Measurements from ENCODE around the gene LHB. TPM values are rescaled to one million over a fixed set of nuclear protein-coding genes. Genes with fewer than 3 reads are reported as not detected.
A peak's percentile ranks its signal among the peaks of the same experiment; 100 is the strongest.
"Not testable (repeated sequence)": the region's sequence is repeated elsewhere in the genome, so short reads cannot be mapped to it uniquely, and the experiment has no call there.

Gene LHB
- total RNA-seq, 1 experiment from 2014 or later = 1.6 TPM

DNA sequence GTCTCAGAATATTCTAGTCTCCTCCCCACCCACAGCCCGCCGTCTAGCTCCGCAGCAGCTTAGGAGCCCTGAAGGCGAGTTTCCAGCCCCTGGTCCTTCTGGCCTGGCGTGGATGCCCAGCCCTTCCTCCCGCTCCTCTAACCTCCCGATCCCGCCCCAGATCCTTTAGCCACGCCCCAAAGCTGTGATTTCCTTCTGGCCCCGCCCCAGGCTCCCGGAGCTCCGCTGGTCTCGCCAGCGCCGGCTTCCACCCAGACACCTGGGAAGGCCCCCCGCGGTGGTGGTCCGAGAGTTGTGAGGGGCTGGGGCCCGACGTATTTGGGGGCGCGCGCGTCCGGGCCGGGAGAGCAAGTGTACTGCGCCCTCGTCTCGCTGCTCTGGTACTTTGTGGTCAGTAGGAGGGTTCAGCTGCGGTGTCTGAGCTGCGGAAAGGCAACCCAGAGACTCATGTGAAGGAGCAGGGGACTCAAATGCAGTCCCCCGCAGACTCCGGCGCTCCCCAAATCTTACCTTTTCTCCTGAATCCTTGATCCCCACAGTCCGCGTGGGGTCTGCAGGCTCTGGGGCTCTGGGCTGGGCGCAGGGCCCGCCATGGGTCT is 40.8 kb upstream of the LHB start, which contains the start of gene CGB7:
Gene CGB7 (minus strand): TSS at position 114 of the 599 bp plus-strand sequence. CDS start 2,374 bp downstream, outside the sequence.
- H3K27me3 ChIP-seq (ENCODE audit: insufficient read depth, low read depth) = no peaks in the 10 kb centered on the region
- peak within 1 kb of the TSS; percentile 94 for H2AFZ ChIP-seq
- no peaks in the 10 kb centered on the region for H4K20me1 ChIP-seq (ENCODE audit: insufficient read depth)
- BruUV-seq (replicated peaks) = no TSS peak
- TF ChIP-seq, protein P1, sequence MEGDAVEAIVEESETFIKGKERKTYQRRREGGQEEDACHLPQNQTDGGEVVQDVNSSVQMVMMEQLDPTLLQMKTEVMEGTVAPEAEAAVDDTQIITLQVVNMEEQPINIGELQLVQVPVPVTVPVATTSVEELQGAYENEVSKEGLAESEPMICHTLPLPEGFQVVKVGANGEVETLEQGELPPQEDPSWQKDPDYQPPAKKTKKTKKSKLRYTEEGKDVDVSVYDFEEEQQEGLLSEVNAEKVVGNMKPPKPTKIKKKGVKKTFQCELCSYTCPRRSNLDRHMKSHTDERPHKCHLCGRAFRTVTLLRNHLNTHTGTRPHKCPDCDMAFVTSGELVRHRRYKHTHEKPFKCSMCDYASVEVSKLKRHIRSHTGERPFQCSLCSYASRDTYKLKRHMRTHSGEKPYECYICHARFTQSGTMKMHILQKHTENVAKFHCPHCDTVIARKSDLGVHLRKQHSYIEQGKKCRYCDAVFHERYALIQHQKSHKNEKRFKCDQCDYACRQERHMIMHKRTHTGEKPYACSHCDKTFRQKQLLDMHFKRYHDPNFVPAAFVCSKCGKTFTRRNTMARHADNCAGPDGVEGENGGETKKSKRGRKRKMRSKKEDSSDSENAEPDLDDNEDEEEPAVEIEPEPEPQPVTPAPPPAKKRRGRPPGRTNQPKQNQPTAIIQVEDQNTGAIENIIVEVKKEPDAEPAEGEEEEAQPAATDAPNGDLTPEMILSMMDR (conservative IDR thresholded peaks at IDR 0.05) = no peak
- no peak for TF ChIP-seq EZH2 (IDR thresholded peaks at IDR 0.05; ENCODE audit: low read depth)
- peaks cover 18% of the 10 kb centered on the region for H3F3A ChIP-seq (ENCODE audit: insufficient read depth, low read depth)
- H3K4me1 ChIP-seq (replicated peaks; ENCODE audit: insufficient read depth) = 0 out of 2 replicates have a peak, but pooled peaks cover 10% of the 10 kb centered on the region
- ChIA-PET CTCF (interaction anchor here (1.0 kb wide), 1 partner anchor 65 kb away, joined by 3 read pairs; the partner anchor contains the start of gene GYS1), POLR2A (ENCODE audit: unreplicated experiment) (interaction anchor here (0.6 to 0.7 kb wide), 3 partner anchors 64 to 948 kb away, joined by 3 to 4 read pairs (median 3); partner anchors contain the start of gene GYS1)
- peak within 1 kb of the TSS; percentile 63 for H3K4me3 ChIP-seq
- DNase-seq = peak in 1 of 2 experiments; percentile 81
- intact Hi-C loops (cut with micrococcal nuclease; ENCODE audit: unreplicated experiment) = loop anchor here (5.0 kb wide), 1 partner anchor 40 kb away; the partner anchor contains the start of gene LHB
- H3K4me2 ChIP-seq = peak within 1 kb of the TSS; percentile 94
- no peaks in the 10 kb centered on the region for H3K36me3 ChIP-seq (ENCODE audit: low read depth)
- H3K79me2 ChIP-seq (ENCODE audit: low read depth) = no peaks in the 10 kb centered on the region
- H3K27ac ChIP-seq = no peak within 1 kb of the TSS
- H3K9me3 ChIP-seq (ENCODE audit: insufficient read depth, low read depth) = no peaks in the 10 kb centered on the region
- H3K9me2 ChIP-seq (ENCODE audit: insufficient read depth) = no peaks in the 10 kb centered on the region

DNA sequence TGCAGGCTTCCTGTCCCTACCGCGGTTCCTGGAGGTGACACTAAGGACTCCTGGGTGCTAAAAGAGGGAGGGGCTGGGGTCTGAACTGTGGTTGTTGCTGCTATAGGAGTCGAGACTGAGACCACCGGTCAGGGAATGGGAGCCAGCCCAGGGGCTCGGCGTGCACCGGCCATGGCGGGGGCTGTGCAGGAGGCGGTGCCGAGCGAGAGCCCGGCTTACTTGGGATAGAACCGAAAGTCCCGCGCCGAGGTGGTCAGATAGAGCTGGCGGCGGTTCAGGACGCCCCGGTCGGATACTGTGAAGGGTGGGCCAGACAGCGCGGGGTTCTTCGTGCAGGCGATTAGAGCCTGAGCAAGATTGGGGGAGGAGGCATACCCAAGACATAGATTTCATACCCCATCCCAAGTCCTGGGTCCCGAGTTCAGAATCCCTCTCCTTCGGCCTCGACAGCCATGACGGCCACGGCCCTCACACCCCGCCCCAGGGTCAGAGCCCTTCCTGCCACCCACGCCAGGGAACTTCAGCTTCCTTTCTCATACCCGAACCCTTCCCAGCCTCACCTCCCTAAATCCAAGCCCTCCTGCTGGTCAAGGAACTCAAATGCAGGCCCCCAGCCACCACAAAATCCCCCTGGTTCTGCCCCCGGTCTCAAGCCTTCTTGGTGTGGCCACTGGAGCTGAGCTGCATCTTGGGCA is 40.2 kb upstream of the LHB start:
- ChIA-PET POLR2A (ENCODE audit: unreplicated experiment) (interaction anchor here (0.6 to 0.7 kb wide), 2 partner anchors 64 to 897 kb away, joined by 3 read pairs; partner anchors contain the start of gene GYS1), CTCF (interaction anchor here (1.0 kb wide), 1 partner anchor 64 kb away, joined by 3 read pairs; the partner anchor contains the start of gene GYS1)
- TSS peak; percentile 32 for BruUV-seq (replicated peaks)
- not testable (repeated sequence) for H3K9me2 ChIP-seq (ENCODE audit: insufficient read depth); DNase-seq; H2AFZ ChIP-seq; H3K79me2 ChIP-seq (ENCODE audit: low read depth); H3K27ac ChIP-seq; H4K20me1 ChIP-seq (ENCODE audit: insufficient read depth); H3K27me3 ChIP-seq (ENCODE audit: insufficient read depth, low read depth); H3K9me3 ChIP-seq (ENCODE audit: insufficient read depth, low read depth); H3K36me3 ChIP-seq (ENCODE audit: low read depth)
- H3K4me2 ChIP-seq = peak overlapping the region; percentile 94
- 0 out of 2 replicates have a peak, but pooled peaks cover 10% of the 10 kb centered on the region for H3K4me1 ChIP-seq (replicated peaks; ENCODE audit: insufficient read depth)
- peak overlapping the region; percentile 63 for H3K4me3 ChIP-seq
- peaks cover 22% of the 10 kb centered on the region for H3F3A ChIP-seq (ENCODE audit: insufficient read depth, low read depth)
- intact Hi-C loops (cut with micrococcal nuclease; ENCODE audit: unreplicated experiment) = loop anchor here (5.0 kb wide), 1 partner anchor 40 kb away; the partner anchor contains the start of gene LHB

DNA sequence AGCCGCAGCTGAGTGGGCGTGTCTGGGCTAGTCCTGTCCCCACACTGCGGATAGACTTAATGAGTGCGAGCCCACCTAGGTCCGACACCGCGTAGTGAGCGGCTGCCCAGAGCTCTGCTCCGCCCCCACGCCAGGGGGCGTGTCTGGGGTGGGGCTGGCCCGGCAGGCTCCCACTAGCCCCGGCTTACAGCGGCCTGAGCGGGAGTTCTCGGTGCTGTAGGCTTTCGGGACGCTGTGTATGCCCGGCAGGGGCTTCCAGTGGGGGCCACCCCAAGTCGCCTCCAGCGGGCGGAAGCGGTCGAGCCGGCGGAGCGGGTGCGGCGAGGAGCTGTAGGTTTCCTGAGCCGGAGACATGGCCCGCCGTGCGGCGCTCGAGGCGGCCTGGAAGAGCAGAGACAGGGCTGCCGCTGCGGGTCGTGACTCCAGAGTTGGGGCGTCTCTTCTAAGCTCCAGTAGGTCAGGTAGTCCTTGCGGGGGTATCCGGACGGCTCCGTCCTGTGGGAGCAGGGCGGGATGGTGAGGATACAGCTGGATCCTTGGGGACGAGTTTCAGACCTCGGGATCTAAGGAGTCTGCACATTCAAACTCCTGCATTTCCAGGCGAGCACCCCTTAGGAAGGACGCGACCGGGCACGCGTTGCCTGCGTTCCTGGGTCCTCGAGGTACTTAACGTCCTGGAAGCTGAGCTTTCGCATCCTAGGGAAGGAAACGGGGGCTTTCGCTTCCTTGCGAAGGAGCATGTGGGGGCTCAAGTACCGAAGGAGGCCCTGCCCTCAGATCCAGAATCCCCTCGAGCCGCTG is 39.4 kb upstream of the LHB start:
- no peaks in the 10 kb centered on the region for H3K27me3 ChIP-seq (ENCODE audit: insufficient read depth, low read depth)
- TSS peak; percentile 48 for BruUV-seq (replicated peaks)
- peaks cover 22% of the 10 kb centered on the region for H3F3A ChIP-seq (ENCODE audit: insufficient read depth, low read depth)
- H3K79me2 ChIP-seq (ENCODE audit: low read depth) = no peaks in the 10 kb centered on the region
- H3K36me3 ChIP-seq (ENCODE audit: low read depth) = no peaks in the 10 kb centered on the region
- 0 out of 2 replicates have a peak, but pooled peaks cover 10% of the 10 kb centered on the region for H3K4me1 ChIP-seq (replicated peaks; ENCODE audit: insufficient read depth)
- peak overlapping the region; percentile 94 for H2AFZ ChIP-seq
- POLR2A ChIA-PET (ENCODE audit: unreplicated experiment) = interaction anchor here (0.5 to 0.8 kb wide), 3 partner anchors 69 to 273 kb away, joined by 3 to 14 read pairs (median 4); no protein-coding TSS in a partner anchor
- H3K9me2 ChIP-seq (ENCODE audit: insufficient read depth) = no peaks in the 10 kb centered on the region
- peak overlapping the region; percentile 94 for H3K4me2 ChIP-seq
- DNase-seq = peak; percentile 54 to 77
- CTCF ChIA-PET = interaction anchor here (0.7 to 0.9 kb wide), 2 partner anchors 17 to 532 kb away, joined by 3 to 5 read pairs; no protein-coding TSS in a partner anchor
- H3K9me3 ChIP-seq (ENCODE audit: insufficient read depth, low read depth) = no peaks in the 10 kb centered on the region
- no peak for TF ChIP-seq EZH2 (IDR thresholded peaks at IDR 0.05; ENCODE audit: low read depth)
- TF ChIP-seq, protein P1 (conservative IDR thresholded peaks at IDR 0.05) = peak; percentile 78
- intact Hi-C loops (cut with micrococcal nuclease; ENCODE audit: unreplicated experiment) = loop anchor here (5.0 kb wide), 1 partner anchor 39 kb away; the partner anchor contains the start of gene LHB
- no peaks in the 10 kb centered on the region for H4K20me1 ChIP-seq (ENCODE audit: insufficient read depth)
- H3K4me3 ChIP-seq = peak overlapping the region; percentile 63
- H3K27ac ChIP-seq = no peak overlapping the region

DNA sequence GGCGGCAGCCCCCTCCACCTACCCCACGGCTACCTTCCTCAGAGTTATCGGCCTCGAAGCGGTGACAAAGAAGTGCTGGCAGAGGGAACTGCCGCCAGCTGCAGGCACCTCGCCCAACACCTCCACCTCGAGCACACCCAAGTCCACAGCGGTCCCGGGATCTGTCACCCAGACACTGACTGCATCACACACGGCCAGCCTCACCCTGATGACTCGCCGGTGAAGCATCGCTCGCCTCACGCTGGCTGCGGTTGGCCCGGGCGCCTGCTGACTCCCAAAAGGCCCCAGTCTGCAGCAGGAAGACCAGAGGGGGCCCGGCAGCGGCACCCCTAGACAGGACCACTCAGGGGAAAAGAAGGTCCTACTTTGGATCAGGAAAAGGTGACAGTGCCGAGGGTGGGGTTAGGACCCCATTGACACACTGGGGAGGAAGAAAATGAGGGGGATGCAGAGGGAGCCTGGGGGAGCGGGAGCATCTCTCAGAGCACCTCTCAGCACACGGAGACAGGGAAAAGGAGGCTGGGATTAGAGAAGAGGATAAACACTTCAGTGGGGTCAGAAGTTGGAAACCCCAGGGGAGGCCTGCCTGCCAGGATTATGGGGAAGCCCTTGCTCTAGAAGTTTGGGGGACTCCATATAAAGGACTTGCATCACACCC is 33.6 kb upstream of the LHB start:
- H3F3A ChIP-seq (ENCODE audit: insufficient read depth, low read depth); POLR2A ChIA-PET (ENCODE audit: unreplicated experiment); H3K9me2 ChIP-seq (ENCODE audit: insufficient read depth); H3K79me2 ChIP-seq (ENCODE audit: low read depth); H3K27ac ChIP-seq; H3K36me3 ChIP-seq (ENCODE audit: low read depth); CTCF ChIA-PET; H3K27me3 ChIP-seq (ENCODE audit: insufficient read depth, low read depth); H4K20me1 ChIP-seq (ENCODE audit: insufficient read depth); H3K4me1 ChIP-seq (replicated peaks; ENCODE audit: insufficient read depth); intact Hi-C loops (cut with micrococcal nuclease; ENCODE audit: unreplicated experiment); H3K4me3 ChIP-seq; H3K9me3 ChIP-seq (ENCODE audit: insufficient read depth, low read depth); H2AFZ ChIP-seq: not testable (repeated sequence)
- TSS peak; percentile 50 for BruUV-seq (replicated peaks)
- H3K4me2 ChIP-seq = peak overlapping the region; percentile 47
- peak; percentile 82 for DNase-seq

DNA sequence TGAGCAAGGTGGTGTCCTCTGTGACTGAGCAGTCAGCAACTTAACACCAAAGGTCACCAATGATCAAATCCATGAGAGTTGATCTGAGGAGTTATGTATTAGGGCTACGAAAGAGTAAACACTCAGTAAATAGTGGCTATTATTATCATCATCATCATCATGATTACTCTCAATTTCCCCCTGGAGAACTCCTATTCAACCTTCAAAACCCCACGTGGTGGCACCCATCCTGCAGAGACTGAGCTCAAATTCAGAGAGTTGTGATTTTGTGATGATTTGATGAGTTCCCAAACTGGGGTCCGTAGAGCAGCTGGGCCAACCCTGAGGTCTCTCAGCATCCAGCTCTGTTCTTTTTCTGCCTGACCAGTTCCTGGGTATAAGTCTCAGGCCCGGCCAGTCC is 32.9 kb upstream of the LHB start:
- TSS peak; percentile 91 for BruUV-seq (replicated peaks)
- CTCF ChIA-PET; H3K27ac ChIP-seq; POLR2A ChIA-PET (ENCODE audit: unreplicated experiment); H2AFZ ChIP-seq; H3K27me3 ChIP-seq (ENCODE audit: insufficient read depth, low read depth); H3K4me3 ChIP-seq; H3K9me2 ChIP-seq (ENCODE audit: insufficient read depth); H3K36me3 ChIP-seq (ENCODE audit: low read depth); H3F3A ChIP-seq (ENCODE audit: insufficient read depth, low read depth); H4K20me1 ChIP-seq (ENCODE audit: insufficient read depth); H3K79me2 ChIP-seq (ENCODE audit: low read depth); H3K4me2 ChIP-seq; intact Hi-C loops (cut with micrococcal nuclease; ENCODE audit: unreplicated experiment); H3K4me1 ChIP-seq (replicated peaks; ENCODE audit: insufficient read depth); DNase-seq; H3K9me3 ChIP-seq (ENCODE audit: insufficient read depth, low read depth): not testable (repeated sequence)

All from PC-9 (cell line).